HEK293T (cell line): ENCODE measurements around the gene SWSAP1.
"Not testable (repeated sequence)": the region's sequence is repeated elsewhere in the genome, so short reads cannot be mapped to it uniquely, and the experiment has no call there.

Experiments
- CTCF ChIA-PET: fragments of 350-600 bp; formaldehyde crosslinking; extraction: SDS; loops from one replicate; lab custom pipeline; 2021; ENCODE audit warnings: antibody characterized with exemption, inconsistent platforms; lab: Yijun Ruan, JAX
- POLR2A ChIA-PET: fragments of 350-600 bp; formaldehyde crosslinking; extraction: SDS; loops from one replicate; lab custom pipeline; 2020; ENCODE audit warnings: antibody characterized with exemption, inconsistent platforms; lab: Yijun Ruan, JAX
- DNase-seq: peaks from one replicate; pipeline ENCODE4 v3.0.0; 2012; ENCODE audit warnings: mixed read lengths; ENCODE audit errors: extremely low spot score
- ARNT ChIP-seq: fragments of 450-650 bp; IDR thresholded peaks from 2 replicates; pipeline ENCODE4 v1.6.1; 2017; ENCODE audit warnings: mild to moderate bottlenecking
- BHLHE40 ChIP-seq: fragments of 450-650 bp; IDR thresholded peaks from 2 replicates; pipeline ENCODE4 v1.6.1; 2016; ENCODE audit warnings: mild to moderate bottlenecking, moderate library complexity, borderline replicate concordance
- CTBP1 ChIP-seq: fragments of 450-650 bp; IDR thresholded peaks from 2 replicates; pipeline ENCODE4 v1.6.1; 2016; ENCODE audit warnings: borderline replicate concordance
- ELF4 ChIP-seq: fragments of 450-650 bp; IDR thresholded peaks from 2 replicates; pipeline ENCODE4 v1.6.1; 2017; ENCODE audit warnings: antibody characterized with exemption
- FOXA1 ChIP-seq: fragments of 450-650 bp; IDR thresholded peaks from 2 replicates; pipeline ENCODE4 v1.6.1; 2016; ENCODE audit warnings: mild to moderate bottlenecking
- FOXK2 ChIP-seq: fragments of 450-650 bp; IDR thresholded peaks from 2 replicates; pipeline ENCODE4 v1.6.1; 2016; ENCODE audit warnings: mild to moderate bottlenecking
- FOXM1 ChIP-seq: fragments of 450-650 bp; IDR thresholded peaks from 2 replicates; pipeline ENCODE4 v1.6.1; 2017; ENCODE audit warnings: mild to moderate bottlenecking, borderline replicate concordance
- HDGF ChIP-seq: fragments of 450-650 bp; IDR thresholded peaks from 2 replicates; pipeline ENCODE4 v1.6.1; 2017; ENCODE audit warnings: antibody characterized with exemption, borderline replicate concordance
- L3MBTL2 ChIP-seq: fragments of 450-650 bp; conservative IDR thresholded peaks from 2 replicates; pipeline ENCODE4 v1.6.1; 2016; ENCODE audit warnings: mild to moderate bottlenecking
- LEF1 ChIP-seq: fragments of 450-650 bp; IDR thresholded peaks from 2 replicates; pipeline ENCODE4 v1.6.1; 2017; ENCODE audit warnings: mild to moderate bottlenecking, borderline replicate concordance
- NFRKB ChIP-seq: fragments of 450-650 bp; IDR thresholded peaks from 2 replicates; pipeline ENCODE4 v1.6.1; 2016; ENCODE audit warnings: mild to moderate bottlenecking, moderate library complexity
- SP1 ChIP-seq: fragments of 450-650 bp; IDR thresholded peaks from 2 replicates; pipeline ENCODE4 v1.6.1; 2017
- SUZ12 ChIP-seq: fragments of 450-650 bp; IDR thresholded peaks from 2 replicates; pipeline ENCODE4 v1.6.1; 2016; ENCODE audit warnings: mild to moderate bottlenecking
- TARDBP ChIP-seq: fragments of 450-650 bp; IDR thresholded peaks from 2 replicates; pipeline ENCODE4 v1.6.1; 2016
- ZNF384 ChIP-seq: fragments of 450-650 bp; IDR thresholded peaks from 2 replicates; pipeline ENCODE4 v1.6.1; 2016
- TF ChIP-seq, protein P1 (sequence below): fragments of 450-650 bp; IDR thresholded peaks from 2 replicates; pipeline ENCODE4 v1.6.1; 2016

SWSAP1 gene

DNA sequence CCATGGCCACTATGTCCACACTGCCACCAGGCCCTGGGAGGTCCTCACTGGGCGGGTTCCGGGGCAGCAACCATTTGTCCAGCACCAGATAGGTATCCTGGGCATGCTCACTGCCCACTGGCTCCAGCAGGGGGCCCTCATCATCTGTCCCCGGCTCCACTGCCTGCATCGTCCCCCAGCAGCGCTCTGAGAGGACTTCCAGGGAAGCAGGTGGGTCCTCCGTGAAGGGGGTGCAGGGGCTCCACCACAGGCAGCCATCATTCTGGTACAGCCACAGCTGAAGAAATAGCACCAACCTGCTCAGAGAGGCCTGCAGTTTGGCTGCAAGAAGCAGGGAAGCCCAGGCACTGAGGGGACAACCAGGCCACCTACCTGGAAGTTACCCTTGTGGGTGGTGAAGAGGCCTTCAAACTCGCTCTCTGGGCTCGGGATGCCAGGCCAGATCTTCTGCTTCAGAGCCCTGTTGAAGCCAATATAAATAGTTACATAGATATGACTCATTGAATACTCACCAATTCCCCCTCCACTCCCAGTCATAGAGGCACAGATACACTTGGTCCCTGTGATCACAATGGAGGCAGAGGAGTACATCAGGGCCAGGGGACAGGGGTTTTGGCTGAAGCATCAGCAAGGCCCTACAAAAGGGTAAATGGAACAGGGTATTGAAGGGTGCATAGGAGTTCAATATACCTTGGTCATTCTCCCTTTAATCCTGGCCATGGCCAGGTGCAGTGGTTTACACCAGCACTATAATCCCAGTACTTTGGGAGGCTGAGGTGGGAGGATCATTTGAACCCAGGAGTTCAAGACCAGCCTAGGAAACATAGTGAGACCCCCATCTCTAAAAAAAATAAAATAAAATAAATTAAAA lies 4.1 kb downstream of the SWSAP1 start:
- DNase-seq = no peak
- TF ChIP-seq CTBP1 (no peak), ARNT (no peak)
- ChIA-PET POLR2A (interaction anchor here (1.6 kb wide), 1 partner anchor 34 kb away, joined by 3 read pairs; no protein-coding TSS in a partner anchor), CTCF (interaction anchor here (0.7 to 2.3 kb wide), 4 partner anchors 11 to 104 kb away, joined by 3 to 13 read pairs (median 6); no protein-coding TSS in a partner anchor)

GRCh38 chr19:11379269-11379845 lies 4.9 kb downstream of the SWSAP1 start:
- CTCF ChIA-PET, DNase-seq: not testable (repeated sequence)
- POLR2A ChIA-PET = interaction anchor here (2.3 kb wide), 1 partner anchor 33 kb away, joined by 12 read pairs; the partner anchor contains the start of genes CCDC159 and TMEM205
- TF ChIP-seq ZNF384 = 0 out of 2 replicates have a peak, but pooled peaks have one; percentile 20

GRCh38 chr19:11379857-11380350 lies 5.4 kb downstream of the SWSAP1 start:
- POLR2A ChIA-PET = interaction anchor here (2.3 kb wide), 1 partner anchor 33 kb away, joined by 12 read pairs; the partner anchor contains the start of genes CCDC159 and TMEM205
- CTCF ChIA-PET = no interaction called here
- TF ChIP-seq FOXK2 (no peak), BHLHE40 (no peak), LEF1 (no peak), ZNF384 (no peak), TARDBP (no peak), NFRKB (no peak), ARNT (no peak), HDGF (no peak), SUZ12 (no peak)
- TF ChIP-seq, protein P1, sequence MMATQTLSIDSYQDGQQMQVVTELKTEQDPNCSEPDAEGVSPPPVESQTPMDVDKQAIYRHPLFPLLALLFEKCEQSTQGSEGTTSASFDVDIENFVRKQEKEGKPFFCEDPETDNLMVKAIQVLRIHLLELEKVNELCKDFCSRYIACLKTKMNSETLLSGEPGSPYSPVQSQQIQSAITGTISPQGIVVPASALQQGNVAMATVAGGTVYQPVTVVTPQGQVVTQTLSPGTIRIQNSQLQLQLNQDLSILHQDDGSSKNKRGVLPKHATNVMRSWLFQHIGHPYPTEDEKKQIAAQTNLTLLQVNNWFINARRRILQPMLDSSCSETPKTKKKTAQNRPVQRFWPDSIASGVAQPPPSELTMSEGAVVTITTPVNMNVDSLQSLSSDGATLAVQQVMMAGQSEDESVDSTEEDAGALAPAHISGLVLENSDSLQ = no peak
- no peak for DNase-seq

- ChIA-PET POLR2A (interaction anchor here (0.8 to 2.7 kb wide), 20 partner anchors 10 to 126 kb away, joined by 3 to 13 read pairs (median 4); partner anchors contain the start of genes CCDC159, ODAD3, PRKCSH and RAB3D), CTCF (interaction anchor here (0.6 to 1.8 kb wide), 20 partner anchors 12 to 830 kb away, joined by 3 to 14 read pairs (median 4); partner anchors contain the start of genes CCDC159, ELAVL3, ODAD3 and PRKCSH)
- TF ChIP-seq, protein P1 = peak; percentile 78
- TF ChIP-seq L3MBTL2 = peak; percentile 73
- TF ChIP-seq ELF4 = no peak
- peak; percentile 90 for DNase-seq
Measured at GRCh38 chr19:11380653-11381537, 6.4 kb downstream of the SWSAP1 start.

- CTCF ChIA-PET = interaction anchor here (0.5 to 1.8 kb wide), 19 partner anchors 8 to 102 kb away, joined by 3 to 8 read pairs (median 3); partner anchors contain the start of genes CCDC159, PRKCSH, SWSAP1 and TMEM205
- DNase-seq = peak; percentile 66
- POLR2A ChIA-PET = interaction anchor here (0.8 to 2.7 kb wide), 8 partner anchors 8 to 89 kb away, joined by 3 to 24 read pairs (median 5); partner anchors contain the start of genes CCDC159, ODAD3, SWSAP1 and TMEM205
- no peak for TF ChIP-seq ELF4
- peak; percentile 5; the same call in 1 of the 2 replicates for TF ChIP-seq L3MBTL2
Measured at GRCh38 chr19:11382898-11383705, 8.6 kb downstream of the SWSAP1 start.

GRCh38 chr19:11383706-11384048 lies 9.2 kb downstream of the SWSAP1 start:
- ChIA-PET CTCF (interaction anchor here (0.6 to 1.8 kb wide), 11 partner anchors 9 to 99 kb away, joined by 3 to 8 read pairs (median 5); partner anchors contain the start of genes CCDC159, PRKCSH, SWSAP1 and TMEM205), POLR2A (interaction anchor here (1.0 to 2.7 kb wide), 6 partner anchors 9 to 62 kb away, joined by 3 to 24 read pairs (median 5); partner anchors contain the start of genes CCDC159, SWSAP1 and TMEM205)
- TF ChIP-seq FOXM1 = no peak
- TF ChIP-seq FOXK2 = no peak
- TF ChIP-seq ARNT = no peak
- no peak for TF ChIP-seq L3MBTL2
- no peak for TF ChIP-seq CTBP1
- TF ChIP-seq TARDBP = no peak
- no peak for TF ChIP-seq ELF4
- TF ChIP-seq HDGF = no peak
- no peak for TF ChIP-seq BHLHE40
- no peak for TF ChIP-seq FOXA1
- no peak for TF ChIP-seq NFRKB
- no peak for TF ChIP-seq SUZ12
- no peak for TF ChIP-seq LEF1
- no peak for TF ChIP-seq ZNF384
- TF ChIP-seq, protein P1 = no peak
- no peak for TF ChIP-seq SP1
- DNase-seq = no peak
